Measurements from ENCODE around the gene ITGB3BP.

The ITGB3BP gene

DNA sequence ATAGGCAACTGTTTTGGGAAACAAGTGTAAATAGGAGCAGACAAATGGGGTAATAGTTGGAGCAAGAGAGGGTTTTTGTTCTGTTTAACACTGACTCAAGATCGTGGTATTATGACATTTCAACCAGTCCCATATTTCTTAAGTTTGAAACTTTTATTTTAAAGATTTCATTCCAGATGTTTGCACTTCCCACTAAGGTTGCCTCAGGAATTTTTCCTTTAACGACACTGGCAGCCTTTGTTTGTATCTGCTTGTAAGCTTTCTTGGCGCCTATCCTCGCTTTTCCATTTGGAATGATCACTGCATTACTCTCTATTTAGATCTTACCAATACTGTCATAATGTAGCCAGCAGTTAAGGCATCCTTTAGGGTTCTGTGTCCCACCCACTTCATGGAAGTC lies 87.9 kb downstream of the ITGB3BP start:
- TF ChIP-seq, protein P1, sequence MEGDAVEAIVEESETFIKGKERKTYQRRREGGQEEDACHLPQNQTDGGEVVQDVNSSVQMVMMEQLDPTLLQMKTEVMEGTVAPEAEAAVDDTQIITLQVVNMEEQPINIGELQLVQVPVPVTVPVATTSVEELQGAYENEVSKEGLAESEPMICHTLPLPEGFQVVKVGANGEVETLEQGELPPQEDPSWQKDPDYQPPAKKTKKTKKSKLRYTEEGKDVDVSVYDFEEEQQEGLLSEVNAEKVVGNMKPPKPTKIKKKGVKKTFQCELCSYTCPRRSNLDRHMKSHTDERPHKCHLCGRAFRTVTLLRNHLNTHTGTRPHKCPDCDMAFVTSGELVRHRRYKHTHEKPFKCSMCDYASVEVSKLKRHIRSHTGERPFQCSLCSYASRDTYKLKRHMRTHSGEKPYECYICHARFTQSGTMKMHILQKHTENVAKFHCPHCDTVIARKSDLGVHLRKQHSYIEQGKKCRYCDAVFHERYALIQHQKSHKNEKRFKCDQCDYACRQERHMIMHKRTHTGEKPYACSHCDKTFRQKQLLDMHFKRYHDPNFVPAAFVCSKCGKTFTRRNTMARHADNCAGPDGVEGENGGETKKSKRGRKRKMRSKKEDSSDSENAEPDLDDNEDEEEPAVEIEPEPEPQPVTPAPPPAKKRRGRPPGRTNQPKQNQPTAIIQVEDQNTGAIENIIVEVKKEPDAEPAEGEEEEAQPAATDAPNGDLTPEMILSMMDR (IDR thresholded peaks at IDR 0.05): no peak

DNA sequence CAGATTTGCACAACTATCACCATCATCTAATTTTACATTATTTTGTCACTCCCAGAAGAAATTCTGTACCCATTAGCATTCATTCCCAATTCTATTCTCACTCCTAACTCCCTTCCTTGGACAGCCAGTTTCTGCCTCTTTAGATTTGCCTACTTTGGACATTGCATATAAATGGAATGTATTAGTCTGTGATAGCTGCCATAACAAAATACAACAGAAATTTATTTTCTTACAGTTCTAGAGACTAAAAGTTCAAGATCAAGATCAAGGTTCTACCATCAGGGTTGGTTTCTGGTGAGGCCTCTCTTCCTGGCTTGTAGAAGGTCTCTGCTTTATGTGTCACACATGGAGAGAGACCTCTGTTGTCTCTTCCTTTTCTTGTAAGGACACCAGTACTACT lies 93.7 kb downstream of the ITGB3BP start:
- TF ChIP-seq, protein P1 (IDR thresholded peaks at IDR 0.05): no peak

- TF ChIP-seq, protein P1 (IDR thresholded peaks at IDR 0.05): no peak
Observed at GRCh38 chr1:63428815-63429214, 94.2 kb downstream of the ITGB3BP start.

DNA sequence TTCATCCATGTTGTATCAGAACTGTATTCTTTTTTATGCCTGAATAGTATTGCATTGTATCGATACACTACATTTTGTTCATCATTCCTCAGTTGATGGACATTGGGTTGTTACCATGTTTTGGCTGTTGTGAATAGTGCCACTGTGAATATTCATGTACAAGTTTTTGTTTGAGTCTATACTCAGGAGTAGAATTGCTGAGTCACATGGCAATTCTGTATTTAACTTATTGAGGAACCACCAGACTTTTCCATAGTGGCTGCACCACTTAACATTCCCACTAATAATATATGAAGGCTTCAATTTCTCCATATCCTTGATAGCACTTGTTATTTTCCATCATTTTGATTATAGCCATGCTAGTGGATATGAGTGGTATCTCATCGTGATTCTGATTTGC lies 99.4 kb downstream of the ITGB3BP start:
- TF ChIP-seq, protein P1 (IDR thresholded peaks at IDR 0.05): no peak

- TF ChIP-seq, protein P1 (IDR thresholded peaks at IDR 0.05): no peak
Observed at GRCh38 chr1:63418101-63418500, 104.9 kb downstream of the ITGB3BP start.

DNA sequence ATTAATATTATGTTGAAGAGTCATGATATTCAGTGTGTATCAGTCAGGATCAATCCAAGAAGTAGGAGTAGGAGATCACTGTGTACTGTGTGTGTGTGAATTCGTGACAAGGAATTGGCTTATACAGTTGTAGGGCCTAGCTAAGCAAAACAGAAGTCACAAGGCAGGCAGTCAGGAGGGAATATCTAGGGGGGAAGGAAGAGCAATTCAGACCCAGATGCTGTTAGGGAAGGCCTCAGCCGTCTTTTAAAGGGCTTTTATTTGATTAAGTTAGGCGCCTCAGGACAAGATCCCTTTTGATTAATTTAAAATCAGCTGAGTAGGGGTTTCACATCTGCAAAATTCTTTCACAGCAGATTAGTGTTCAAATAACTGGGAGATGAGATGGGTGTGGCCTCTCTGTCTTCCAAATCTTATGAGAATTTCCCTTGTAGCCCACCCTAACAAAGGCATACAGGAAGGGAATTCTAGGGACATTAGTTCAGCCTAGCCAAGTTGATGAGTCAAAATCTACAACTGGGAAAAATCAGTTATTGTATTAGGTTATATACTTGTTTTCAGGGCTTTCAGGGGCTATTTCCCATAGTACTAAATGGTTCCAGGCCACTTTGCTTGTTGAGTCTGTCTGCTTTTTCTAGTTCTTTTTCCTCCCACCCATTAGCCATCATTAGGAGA lies 108.2 kb downstream of the ITGB3BP start:
- TF ChIP-seq, protein P1 (IDR thresholded peaks at IDR 0.05): no peak

- TF ChIP-seq, protein P1 (IDR thresholded peaks at IDR 0.05): no peak
Observed at GRCh38 chr1:63413394-63413793, 109.6 kb downstream of the ITGB3BP start.

- TF ChIP-seq, protein P1 (IDR thresholded peaks at IDR 0.05): no peak
Observed at GRCh38 chr1:63411066-63411465, 112.0 kb downstream of the ITGB3BP start.

Data from LNCAP (cell line).